Right renal pelvis (tissue), 4 donors: ENCODE results near the gene RAPGEF2. TPM values are rescaled to one million over a fixed set of nuclear protein-coding genes. Genes with fewer than 3 reads are reported as not detected.

Experiments
- DNase-seq, 4 donors: peaks; one replicate each; pipeline ENCODE4 v3.0.0-alpha.2; 2013; ENCODE audit warnings: low read depth in 4 of 4, low spot score in 3 of 4, missing footprints in 1 of 4
- polyA plus RNA-seq, 4 donors: library from polyadenylated mRNA; unstranded; fragments of 120-200 nt; gene quantifications; one replicate each; pipeline ENCODE4 v1.2.1, GENCODE V29; 2013; ENCODE audit not compliant: insufficient read length in 4 of 4

RAPGEF2 gene
- polyA plus RNA-seq, 4 donors, result 43.0 to 57.5 (median 50.4) TPM

DNA sequence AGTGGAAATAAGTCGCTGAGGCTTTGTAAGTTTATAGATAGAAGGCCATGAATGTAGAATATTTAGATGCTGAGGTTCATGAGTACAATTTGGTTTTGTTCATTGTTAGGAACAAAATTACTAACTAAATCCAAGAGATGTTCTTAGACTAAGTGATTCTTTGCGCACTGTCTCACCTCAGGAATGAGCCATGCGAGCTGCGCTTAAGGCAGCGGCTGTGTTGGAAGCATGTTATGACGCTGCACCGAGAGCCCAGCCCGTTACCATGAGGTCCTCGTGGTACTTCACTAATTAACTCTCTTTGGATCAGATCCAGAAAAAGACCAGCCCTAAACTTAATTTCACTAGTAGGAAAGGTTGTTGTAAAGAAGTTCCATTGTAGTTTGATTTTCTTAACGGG is 166.2 kb downstream of the RAPGEF2 start:
- no peak for DNase-seq

DNA sequence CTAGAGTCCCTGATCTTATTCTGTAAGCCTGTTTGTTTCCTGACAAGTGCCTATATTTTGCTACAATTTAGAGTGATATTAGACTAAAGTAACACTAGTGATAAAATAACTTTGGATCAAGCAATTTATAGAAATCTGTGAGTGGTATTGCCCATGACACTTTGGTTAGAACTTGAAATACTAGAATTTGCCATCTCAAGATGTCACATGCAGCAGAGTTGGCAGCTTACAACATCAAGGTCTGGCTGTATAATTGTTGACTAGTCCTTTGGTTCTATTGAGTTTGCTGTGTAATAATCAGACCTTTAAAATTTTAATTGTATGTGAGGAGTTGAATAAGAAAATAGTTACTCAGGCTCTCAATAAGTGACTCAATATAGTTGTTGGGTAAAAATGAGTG is 167.1 kb downstream of the RAPGEF2 start:
- no peak for DNase-seq

DNA sequence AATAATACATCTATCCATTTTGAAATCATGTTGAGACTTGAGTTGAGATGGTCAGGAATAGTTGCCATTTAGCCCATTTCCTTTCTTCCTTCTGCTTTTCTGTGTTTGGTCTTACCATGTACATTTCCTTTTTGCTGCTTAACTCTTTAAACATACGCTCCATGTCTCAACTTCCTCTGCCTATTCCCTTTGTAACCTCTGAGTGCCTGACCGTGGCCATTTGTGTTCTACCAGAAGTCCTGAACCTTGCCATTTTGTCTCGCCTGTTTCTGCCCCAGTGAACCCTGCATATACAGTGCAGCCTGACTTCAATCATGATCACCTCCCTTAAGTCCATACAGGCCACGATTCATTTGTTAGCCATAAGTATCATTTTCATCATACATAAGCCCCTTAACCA is 169.0 kb downstream of the RAPGEF2 start:
- DNase-seq, result no peak

DNA sequence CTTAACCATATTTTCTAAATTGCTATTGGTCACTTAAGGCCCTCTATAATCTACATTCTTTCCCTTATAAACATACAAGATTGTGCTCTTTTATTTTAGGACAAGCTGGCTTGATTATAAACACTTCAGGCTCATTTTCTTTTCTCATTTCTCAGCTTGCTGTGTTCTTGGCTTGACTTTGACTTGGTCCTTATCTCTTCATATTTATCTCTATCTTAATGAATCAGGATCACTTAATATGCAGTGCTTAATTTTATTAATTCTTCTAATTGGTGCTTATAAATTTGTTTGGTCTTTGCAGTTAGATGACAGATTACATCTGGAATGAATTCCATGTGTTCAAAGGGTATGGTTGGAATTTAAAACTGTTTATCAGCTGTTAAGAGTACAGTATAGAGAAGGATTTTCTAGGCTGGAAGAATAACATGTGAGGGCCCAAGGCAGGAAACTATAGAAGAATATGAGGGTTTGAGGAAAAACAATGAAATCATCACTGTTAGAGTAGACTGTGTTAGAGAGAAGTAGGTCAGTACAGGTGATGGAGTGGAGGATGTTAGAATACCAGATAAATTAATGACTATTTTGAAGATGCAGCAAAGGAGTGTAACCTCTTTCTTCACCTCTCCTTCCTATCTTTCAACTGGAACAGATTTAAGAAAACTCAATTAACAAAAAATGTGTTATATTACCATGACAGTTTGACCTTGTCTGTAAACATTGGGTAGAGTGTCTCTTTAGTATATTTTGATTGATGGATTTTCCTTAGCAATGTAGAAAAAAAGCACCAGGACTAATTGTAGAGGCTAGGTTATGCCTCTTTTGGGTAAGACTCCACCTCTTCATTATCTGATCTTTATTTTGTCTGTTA is 169.6 kb downstream of the RAPGEF2 start:
- no peak for DNase-seq

DNA sequence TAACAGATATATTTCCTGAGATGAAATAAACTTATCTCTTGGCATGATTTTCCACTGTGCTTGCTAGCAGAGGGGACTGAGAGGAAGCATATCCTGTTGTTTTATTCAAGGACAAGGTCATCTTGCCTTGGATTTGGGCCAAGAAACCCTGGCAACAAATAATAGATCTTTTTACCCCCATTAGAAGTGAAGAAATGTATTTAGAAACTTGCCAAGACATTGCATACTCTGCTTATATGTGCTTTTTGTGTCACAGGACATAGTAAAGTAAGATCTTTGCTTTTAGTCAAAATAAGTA is 170.2 kb downstream of the RAPGEF2 start:
- no peak for DNase-seq

DNA sequence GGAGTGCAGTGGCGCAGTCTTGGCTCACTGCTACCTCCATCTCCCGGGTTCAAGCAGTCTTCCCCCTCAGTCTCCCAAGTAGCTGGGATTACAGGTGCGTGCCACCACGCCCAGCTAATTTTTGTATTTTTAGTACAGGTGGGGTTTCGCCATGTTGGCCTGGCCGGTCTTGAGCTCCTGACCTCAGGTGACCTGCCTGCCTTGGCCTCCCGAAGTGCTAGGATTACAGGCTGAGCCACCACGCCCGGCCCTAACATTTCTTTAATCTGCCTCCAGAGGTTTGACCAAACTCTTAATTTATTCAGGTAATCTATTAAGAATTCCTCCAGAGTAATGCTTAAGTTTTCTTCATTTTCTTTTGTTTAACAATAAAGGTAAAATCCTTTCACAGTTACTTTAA is 171.0 kb downstream of the RAPGEF2 start:
- DNase-seq, result no peak

DNA sequence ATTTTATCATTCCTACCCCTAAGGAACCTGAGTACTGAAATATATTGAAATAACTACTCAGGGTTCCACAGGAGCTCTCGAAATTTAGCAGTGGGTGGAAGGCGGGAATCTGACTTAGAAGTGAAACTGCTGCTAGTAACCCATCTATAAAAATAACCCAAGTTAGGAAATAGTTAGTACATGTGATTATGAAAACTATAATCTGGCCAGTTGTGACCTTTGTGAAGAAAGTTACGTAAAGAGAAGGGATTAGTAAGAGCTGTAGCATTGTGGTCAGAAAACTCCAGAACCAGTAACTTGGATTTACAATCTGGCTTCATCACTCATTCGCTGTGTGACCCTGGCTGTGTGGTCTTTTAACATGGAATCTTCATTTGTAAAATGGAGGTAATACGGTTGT is 175.5 kb downstream of the RAPGEF2 start:
- no peak for DNase-seq

DNA sequence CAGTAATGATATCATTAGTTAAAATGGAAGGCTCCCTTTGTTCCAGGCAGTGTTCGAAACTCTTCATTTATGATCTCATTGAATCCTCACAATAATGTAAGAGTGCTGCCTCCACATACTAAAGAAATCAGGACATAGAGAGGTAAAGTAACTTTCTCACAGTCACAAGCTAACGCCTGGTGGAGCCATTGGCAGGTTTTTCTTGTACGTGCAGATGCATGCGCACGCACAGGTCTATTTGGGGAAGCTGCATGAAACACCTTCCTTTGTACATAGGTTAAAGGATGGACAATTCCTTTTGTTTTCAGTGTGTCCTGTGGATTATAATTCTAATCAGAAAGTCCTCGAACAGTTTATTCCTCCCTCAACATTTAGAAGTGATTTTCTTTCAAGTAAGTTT is 176.2 kb downstream of the RAPGEF2 start:
- DNase-seq, result no peak

DNA sequence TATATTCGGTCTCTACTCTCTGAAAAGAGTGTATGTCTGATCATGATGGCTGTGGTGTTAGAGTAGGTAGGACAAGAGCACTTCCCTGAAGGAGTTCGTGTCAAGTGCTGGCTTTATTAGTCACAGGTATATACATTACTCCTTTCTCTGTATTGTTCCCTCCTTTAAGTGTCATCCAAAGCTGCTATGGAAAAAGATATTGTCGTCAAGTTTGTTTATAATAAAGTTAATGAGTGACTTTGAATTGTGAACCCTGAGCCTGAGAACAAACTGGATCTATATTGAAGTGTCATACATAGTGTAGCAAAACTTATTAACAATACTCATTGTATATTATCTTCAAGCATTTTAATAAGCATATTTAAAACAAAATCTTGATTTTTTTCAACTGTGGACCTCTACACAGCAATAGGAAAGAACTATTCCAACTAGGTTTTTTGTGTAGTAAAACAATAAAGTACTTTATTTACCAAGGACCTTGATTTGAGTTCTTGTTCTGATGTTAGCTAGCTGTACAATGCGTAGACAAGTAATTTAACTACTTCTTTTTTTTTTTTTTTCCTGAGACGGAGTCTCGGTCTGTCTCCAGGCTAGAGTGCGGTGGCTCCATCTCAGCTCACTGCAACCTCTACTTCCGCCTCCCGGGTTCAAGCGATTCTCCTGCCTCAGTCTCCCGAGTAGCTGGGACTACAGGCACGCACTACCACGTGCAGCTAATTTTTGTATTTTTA is 177.7 kb downstream of the RAPGEF2 start:
- DNase-seq, result no peak

DNA sequence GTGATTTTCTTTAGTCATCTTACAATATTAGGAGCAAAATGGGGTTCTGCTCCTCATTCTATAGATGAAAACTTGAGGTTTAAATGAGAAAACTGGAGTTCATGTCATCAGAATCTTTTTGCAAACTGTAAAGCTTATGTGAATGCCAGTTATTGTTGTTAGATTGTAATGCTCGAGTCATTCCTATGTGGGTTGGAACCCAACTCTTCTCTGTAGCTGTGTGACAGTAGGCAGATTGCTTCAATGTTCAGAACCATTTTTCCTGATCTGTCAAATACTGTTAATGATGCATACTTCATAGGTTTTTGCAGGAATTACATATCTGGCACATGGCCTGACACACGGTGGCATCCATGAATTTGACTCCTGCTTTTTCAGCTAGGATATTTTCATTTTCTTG is 178.9 kb downstream of the RAPGEF2 start:
- DNase-seq, result no peak

DNA sequence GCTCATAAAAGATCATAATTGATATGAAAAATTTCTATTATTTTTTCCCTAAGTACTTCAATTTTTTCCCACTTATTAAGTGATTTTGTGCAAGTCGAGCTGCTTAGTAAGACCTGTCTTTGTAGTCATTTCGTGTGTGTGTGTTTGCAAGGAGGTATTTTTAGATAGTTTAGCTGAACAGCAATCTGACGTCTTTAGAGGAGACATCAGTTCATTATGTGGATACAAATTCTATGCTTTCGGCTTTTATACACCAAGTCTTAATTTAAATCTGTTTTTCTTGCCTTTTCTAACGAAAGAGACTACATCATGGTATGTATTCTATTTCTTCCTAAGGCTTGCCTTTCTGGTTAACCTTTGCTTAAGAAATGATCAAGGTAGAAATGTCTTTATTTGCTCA is 179.4 kb downstream of the RAPGEF2 start:
- no peak for DNase-seq

DNA sequence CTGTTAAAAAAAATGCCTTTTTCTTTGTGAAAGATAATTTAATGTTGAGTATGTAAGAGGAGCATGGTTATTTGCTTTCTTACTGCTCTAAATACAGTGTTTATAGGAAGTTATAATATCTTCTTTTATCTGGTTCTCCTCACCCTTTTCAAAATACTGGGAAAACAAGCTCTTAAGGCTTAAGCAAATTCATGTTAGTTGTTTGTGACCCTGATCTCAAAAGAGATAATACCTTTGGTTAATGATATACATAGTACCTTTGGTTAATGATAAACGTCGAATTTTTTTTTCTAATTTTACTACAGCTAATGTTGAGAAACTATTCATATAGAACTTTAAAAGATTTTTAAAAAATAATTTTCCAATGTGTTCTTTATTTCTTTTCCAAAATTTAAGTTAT is 180.1 kb downstream of the RAPGEF2 start:
- DNase-seq, result no peak

DNA sequence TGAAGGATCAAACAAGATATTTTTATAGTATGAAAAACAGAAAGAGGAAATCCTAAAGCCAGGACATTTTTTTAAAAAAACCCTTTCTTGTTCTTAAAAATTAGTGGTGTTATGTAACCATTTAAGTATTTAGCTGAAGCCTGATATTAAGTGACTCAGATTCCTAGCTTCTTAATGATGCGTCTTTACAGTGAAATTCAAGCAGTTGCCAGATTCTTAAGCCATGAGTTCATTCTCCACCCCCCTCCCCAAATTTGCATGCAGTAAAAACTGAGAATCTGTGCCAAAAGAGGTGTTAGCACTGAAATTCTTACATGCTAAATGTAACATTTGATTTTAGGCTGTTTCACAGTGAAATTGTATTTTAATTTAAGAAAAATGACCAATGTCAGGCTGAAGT is 180.8 kb downstream of the RAPGEF2 start:
- no peak for DNase-seq

DNA sequence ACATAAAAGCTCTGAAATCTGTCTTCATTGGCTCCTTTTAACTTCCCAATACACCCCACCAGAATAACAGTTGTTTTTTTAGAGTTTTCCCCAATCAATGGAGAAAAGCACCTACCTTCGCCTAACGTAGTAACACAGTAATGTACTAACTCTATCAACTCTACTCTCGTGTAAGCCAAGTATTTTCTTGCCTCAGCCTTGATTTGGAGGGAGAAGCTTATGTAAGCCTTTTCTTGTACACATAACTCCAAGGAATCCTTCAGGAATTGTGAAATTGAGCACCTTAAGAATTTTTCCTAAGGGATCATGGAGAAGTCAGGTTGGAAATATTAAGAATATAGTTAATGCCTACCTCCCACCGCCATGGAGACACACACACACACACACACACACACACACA is 181.2 kb downstream of the RAPGEF2 start:
- DNase-seq, result no peak

DNA sequence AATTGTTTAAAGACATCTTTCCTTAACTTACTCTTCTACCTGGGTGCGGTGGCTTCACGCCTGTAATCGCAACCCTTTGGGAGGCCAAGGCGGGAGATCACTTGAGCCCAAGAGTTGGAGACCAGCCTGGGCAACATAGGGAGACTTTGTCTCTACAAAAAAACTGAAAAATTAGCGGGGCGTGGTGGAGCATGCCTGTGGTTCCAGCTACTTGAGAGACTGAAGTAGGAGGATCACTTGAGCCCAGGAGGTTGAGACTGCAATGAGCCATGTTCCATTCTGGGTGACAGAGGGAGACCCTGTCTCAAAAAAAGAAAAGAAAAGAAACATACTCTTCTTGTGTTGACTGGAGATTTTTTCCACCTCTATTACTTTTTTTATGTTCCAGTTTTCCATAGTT is 181.9 kb downstream of the RAPGEF2 start:
- no peak for DNase-seq

DNA sequence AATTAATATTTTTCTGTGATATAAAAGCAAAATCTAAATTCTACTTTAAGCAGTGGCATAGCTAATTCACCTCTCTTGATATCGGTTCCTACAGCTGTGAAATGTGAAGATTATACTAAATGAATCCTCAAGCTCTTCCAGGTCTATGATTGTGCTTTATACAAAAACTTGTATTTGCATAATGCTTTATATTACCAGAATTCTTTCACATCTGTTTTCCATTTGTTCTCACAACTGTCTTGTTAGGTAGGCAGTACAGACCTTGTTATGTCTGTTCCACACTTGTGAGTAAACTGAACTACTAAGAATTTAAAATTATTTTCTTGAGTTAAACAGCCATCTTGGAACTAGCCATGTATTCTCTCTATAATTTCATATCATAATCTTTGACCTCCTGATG is 184.9 kb downstream of the RAPGEF2 start:
- DNase-seq, result no peak

DNA sequence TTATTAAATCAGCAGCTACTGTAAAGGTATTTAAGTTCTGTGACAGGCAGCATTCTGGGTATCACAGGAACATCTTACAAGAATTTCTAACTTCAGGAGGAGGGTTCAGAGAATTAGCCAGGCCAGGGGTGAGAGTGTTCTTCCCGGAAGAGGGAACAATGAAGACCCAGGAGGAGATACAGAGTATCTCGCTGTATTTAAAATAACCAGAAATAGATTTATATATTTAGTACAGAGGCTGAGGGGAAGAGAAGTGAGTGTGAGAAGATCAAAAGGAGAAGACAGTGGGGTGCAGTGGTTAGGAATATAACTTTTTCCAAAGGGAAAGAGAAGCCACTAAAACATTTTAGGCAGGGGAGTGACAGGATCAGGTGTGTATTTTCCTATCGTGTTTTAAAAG is 186.8 kb downstream of the RAPGEF2 start:
- no peak for DNase-seq

DNA sequence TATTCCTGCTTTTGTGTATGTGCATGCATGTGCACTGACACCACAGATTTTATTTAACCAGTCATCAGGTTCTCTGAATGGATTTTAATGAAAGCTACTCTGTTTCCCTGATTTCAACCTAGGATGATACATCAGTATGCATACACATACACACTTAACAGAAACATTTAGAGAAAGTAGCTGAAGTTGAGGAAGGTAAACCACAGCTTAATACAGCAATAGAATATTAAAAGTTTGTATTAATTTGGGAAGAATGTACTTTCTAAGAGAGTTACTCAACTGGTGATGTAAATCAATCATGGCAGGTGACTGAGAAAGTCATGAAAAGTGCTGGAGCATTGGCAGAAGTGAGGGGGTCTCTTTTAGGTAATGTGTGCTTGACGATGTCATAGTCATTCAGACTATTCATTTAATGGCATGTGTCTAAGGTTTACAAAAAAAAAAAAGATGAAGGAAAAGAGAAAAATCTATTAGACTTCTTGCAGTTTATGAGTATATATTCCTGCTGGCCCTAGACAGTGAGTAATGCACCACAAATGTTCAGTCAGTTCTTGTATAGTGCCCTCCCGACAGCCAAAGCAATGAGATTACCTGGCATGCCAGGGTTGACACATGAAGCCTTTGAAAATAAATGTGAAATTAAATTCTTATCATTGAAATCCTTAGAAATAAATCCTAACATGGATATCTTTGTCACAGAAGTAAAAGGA is 187.6 kb downstream of the RAPGEF2 start:
- DNase-seq, result no peak

DNA sequence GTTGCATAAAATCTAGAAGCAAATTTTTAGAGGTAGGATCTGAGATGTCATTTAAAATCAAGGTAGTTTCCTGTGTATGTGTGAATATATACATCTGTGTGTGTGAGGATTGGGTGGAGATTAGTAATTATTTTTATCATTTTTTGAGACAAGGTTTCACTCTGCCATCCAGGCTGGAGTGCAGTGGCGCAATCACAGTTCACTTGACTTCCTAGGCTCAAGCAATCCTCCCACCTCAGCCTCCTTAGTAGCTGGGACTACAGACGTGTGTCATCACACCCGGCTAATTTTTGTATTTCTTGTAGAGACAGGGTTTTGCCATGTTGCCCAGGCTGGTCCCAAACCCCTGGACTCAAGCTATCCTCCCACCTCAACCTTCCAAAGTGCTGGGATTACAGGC is 188.3 kb downstream of the RAPGEF2 start:
- no peak for DNase-seq

DNA sequence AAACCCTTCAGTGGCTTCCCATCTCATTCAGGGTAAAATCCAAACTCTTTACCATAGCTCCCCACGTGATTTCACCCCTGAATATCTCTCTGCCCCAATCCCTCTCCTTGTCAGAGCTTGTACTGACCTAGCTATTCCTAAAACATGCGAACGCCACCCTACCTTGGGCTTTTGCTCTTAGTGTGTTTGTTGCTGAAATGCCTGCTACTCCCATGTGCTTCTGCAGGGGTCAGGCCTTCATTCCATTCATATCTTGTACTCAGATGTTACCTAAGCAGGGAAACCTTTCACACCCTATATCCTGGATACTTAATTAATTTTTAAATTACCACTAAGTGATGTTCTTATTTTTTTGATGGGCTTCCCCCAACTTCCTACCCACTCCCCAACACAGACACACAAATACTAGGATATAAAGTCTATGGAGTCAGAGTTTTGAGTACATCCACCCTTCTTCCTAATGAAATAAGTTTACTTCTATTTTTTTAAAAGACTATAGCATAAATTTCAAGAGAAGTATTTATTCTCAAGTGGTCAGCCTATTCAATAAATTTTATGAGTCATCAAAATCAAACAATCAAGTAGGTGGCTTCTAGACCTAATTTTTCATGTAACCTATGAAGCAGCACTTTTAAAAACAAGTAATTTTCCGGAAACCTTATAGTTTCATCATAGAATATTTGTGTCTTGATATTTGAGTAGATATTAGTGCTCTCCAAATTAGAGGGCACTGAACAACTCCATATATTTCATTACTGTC is 189.4 kb downstream of the RAPGEF2 start:
- no peak for DNase-seq
